ENCODE data around the gene SAFB2.

- TF ChIP-seq POLR2A (IDR thresholded peaks at IDR 0.05) (no peak), CTCF (IDR thresholded peaks at IDR 0.05) (no peak)
Observed at GRCh38 chr19:5588441-5588840, 34.1 kb downstream of the SAFB2 start.

All from uterus (tissue), 2 donors.